CD4-positive, alpha-beta T cell treated with Interleukin-1 beta for 1 hour (primary cell): Measurements from ENCODE around the gene PEX11A.

Experiments
- DNase-seq, 2 donors: peaks; one replicate each; pipeline ENCODE4 v3.0.0-alpha.2; 2020 to 2022

PEX11A gene

DNA sequence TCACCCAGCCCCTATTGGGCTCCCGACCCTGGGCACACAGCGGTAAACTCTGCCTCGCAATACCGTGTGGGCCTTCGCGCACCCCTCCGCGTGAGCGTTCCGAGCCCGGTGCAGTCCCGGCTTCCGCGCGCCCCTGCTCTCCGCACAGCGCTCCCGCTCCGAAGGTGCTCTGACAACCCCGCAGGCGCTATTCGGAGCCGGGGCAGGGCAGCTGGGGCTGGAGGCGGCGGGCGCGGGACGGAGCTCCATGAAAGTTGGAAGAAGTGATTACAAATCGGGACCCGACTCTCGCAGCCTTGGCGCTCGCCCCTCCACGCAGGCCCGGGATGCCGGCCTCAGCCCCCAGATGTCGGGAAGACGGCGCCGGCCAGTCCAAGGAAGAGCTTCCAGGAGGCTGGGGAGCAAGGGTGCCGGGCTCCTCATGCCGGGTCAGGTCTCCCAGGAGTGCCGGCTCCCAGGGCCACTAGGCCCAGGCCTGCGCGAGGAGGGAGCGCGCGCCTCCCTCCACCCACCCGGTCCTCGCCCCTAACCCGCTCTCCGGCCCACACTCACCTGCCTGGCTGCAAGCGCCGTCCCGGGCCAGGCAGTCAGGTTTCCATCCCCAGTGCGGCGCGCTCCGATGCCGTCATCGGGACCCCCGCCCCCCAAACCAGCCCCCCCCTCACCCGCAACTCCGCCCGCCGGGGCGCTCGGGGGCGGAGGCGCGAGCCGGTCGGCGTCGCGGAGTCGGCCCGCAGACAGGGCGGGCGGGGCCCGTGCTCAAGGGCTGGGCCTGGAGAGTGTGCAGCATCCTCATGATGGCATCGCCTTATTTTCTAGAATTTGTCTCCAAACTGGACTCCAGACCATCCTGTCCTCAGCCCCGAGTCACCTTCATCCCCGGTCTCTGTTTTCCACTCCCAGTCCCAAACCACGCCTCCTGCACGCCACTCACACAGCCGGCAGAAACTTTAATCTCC is 35.4 kb downstream of the PEX11A start, which contains the start of gene KIF7:
Gene KIF7 (minus strand): TSS at position 621 of the 959 bp plus-strand sequence. CDS start 2,537 bp downstream, outside the sequence.
- DNase-seq: no peak

DNA sequence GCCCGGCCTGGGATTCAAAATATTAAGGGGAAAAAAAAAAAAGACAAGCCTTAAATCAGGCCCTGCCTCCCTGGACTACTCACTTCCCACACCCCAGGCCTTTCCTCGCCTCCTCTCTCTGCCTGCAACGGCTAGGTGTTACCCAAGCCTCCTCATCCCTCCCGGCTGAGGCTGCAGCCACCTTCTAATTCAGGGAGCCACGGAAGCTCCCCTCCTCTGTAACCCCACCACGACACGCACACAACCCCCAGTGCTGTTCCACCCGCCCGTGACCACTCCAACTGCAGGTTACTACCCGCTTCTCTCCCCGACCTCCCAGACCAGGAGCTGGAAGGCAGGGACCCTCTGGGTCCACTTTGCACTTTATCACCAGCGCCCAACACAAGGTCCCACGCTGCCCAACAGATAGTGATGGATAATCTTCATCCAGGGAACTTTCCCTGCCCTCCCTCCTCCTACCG is 36.2 kb downstream of the PEX11A start:
- DNase-seq: no peak

DNA sequence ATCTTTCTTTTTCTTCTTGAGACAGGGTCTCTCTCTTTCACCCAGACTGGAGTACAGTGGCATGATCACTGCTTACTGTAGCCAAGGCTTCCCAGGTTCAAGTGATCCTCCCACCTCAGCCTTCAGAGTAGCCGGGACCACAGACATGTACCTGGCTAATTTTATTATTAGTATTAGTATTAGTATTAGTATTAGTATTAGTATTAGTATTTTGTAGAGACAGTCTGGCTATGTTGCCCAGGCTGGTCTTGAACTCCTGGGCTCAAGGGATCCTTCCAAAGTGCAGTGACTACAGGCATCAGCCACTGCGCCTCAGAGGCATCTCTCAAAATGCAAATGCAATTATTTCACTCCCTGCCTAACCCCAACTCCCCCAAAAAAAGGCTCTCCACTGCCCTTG is 37.0 kb downstream of the PEX11A start:
- no peak for DNase-seq

DNA sequence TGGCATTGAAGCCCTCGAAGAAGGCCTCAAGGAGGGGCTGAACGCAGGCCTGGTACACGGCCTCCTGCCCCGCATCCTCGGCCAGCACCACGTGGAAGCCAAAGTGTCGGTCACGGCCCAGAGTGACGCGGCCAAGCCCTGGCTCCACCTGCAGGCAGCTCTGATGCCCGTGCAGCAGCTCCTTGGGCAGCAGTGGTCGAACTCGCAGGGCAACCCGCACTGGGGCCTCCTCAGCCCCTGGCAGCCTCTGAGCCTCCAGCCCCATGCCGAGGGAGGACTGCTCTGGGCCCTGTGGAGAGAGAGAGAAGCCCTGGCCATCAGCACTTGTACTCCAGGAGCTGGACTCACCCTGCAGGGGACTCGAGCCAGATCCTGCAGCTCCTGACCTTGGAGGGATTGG is 37.9 kb downstream of the PEX11A start:
- no peak for DNase-seq

DNA sequence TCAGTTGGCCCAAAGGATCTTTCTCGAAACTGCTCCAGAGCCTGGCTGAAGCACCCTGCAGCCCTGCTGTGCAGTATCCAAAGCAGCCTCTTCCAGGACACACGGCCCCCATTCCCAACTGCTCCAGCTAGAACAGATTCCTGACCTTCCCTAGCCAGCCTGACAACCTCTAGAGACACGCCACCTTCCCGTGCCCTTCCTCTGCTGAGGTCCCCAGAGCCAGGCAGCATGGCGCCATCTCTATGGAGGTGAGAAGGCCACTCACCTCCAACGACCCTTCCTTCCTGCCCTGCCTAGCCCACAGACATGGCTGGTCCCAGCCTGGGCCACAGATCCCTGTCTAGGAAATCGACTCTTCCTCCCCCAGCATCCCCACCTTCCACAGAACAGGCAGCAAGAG is 38.4 kb downstream of the PEX11A start:
- no peak for DNase-seq

DNA sequence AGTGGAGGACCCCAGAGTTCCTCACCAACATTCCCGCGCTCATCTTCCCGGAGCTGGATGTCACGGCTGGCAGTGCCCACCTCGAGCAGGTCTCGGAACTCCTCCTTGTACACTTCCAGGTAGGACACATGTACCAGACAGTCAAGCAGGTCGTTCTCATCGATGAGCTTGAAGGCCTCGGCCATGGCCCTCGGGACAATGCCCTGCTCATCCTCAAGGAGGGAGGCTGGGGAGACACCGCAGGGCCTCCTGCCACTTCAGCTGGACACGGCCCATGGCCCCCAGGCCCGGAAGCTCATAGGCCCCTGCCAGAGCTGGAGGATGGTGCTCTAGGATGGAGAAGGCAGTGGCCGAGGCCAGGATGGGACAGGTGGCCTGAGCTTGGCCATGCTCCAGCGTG is 40.8 kb downstream of the PEX11A start:
- no peak for DNase-seq

DNA sequence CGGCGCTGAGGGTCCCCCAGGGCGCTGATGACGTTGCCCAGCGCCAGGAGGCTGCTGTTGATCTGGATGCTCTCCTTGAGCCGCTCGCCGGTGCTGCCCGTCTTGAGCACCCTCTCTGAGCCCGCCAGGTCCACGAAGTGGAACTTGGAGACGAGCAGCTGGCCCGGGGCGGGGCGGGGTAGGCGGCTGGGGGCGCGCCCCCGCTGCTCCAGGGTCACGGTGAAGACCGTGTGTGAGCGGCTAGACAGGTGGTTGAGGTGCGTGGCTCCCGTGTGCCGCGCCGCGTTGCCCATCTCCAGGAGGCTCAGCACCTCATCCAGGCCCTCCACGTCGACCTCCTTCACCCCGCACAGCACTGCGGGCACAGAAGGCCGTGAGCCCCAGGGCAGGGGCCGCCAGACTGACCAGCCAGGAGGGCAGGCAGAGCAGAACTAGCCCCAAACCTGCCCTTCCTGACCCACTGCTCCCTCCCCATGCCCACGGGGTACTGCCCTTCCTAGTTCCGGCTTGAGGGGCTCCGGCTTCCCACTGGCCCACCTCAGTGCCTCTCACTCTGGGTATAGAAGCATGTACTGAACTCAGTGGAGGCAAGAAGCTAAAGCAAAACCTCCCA is 41.4 kb downstream of the PEX11A start:
- DNase-seq: no peak

DNA sequence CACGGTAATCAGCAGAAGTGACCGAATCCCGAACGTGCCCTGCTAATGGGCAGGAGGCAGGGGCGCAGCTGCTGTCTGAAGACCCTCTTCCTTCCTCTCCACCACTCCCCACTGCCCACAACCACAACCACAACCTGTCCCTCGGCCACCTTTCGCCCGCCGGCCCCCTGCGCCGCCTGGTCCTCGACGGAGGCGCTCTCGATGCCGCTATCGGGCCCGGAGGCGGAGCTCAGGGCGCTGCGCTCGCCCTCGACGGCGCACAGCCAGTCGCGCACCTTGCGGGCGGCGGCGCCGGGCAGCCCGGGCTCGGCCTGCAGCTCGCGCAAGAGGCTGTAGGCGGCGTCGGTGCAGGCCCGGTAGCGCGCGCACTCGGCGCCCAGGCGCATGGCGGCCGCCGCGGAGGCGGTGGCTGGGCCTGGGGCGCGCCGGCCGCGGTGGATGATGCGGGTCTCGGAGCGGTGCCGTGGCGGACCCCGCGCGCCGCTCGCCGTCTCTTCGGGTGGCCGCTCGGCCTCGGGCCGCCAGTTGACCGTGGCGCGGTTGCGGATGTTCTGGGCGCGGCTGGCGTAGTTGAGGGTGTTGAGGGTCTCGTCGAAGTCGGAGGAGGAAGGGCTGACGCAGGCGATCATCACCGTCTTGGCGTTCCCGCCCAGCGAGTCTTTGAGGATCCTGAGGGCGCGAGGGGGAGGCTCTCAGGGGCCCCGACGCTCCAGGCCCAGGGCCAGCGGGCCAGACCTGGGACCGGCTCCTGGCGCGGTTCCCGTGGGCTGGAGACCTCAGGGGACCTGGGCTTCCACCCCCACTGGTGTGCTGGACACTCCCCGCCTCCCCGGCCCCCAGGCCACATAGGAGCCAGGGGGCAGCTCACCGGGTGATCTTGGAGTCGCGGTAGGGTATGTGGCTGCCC is 42.2 kb downstream of the PEX11A start:
- DNase-seq: no peak

DNA sequence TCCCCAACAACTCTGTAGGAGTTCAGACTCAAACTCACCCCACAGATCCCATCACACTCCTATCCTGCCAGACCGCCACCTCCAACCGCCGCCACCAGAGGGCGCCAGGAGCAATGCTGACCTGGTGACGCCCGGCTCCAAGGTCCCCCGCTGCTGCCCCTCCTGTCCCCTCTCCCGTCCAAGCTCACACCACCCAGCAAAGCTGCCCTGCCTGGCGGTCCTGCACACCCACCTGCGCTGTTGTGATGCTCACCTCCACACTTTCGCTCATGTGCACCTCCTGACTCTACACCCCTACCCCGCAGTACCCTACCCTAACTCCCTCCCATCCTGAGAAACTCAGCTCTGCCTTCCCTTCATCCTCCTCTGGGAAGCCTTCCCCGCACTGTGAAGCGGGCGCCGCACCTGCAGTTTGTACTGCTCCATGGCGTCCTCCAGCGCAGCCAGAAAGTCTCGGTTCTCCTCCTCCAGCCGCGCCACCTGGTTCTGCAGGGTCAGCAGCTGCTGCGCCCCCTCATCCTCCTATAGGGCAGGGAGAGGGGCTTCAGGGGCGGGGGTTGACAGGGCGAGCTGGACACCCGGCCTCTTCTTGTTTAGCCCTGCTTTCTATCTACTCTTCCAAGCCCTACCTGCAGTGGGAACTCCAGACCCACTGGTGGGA is 43.2 kb downstream of the PEX11A start:
- DNase-seq: peak; percentile 32 to 45

DNA sequence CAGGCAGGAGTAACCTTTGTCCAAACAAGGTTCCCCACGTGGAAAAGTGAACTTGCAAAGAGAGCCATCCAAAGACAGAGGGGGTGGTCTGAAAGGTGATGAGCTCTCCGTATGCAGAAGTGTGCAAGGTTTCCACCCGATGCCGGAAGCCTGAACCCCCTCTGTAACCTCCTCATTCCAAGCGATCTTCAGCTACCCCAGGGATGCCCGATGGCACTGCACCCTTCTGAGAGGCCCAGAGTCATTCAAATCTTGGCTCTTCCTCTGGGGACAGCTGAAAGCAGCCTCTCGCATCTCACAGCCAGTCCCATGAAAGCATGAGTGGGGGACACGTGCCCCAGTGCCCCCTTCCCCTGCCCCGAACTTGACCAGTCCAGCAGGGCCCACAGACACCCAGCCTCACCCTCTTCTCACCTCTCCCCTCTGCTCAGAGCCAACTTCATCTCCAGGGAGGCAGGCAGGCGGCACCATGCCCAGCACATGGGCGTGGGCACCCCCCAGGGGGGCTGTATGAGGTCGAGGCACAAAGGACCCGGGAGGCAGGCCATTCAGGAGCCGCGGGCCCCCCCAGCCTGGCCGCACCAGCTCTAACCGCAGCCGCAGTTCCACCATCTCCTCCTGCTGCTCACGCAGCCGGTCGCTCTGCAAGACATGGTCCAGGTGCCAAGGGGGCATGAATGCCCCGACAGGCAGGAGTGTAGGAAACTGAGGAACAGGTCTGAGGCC is 44.0 kb downstream of the PEX11A start:
- no peak for DNase-seq

DNA sequence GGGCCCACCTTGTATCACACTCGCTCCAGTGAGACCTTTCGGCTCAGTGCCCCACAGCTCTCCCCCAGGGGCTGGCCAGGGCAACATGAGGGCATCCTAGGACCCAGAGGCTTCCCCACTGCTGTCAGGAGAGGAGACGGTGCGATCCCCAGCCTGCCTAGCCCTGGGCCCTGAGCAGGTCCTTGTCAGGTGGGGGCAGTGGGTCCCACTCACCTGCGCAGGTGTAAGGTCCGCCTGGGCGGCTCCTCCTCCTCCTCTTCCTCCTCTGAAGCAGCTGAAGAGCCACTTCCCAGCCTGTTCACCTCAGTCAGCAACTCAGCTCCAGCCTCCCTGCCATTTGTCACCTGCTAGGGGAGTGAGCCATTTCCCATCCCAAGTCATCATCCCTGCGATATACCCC is 44.9 kb downstream of the PEX11A start:
- no peak for DNase-seq

DNA sequence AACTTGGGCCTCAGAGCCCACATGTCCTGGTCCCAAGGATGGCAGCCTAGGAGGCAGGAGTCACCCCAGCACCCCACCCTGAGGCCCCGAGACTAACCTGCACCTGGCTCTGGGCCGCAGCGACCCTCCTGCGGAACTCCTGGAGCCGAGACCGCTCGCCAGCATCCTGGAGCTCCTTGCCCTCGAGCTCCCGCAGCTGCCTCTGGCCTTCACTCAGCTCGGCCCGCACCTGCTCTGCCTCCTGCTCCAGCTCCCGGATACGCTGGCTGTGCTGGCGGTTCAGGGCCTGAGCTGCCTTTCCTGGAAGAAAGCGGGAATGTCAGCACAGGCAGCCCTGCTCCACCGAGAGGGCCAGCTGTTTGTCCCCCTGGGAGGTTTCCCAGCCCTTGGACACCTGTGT is 48.4 kb downstream of the PEX11A start:
- no peak for DNase-seq

DNA sequence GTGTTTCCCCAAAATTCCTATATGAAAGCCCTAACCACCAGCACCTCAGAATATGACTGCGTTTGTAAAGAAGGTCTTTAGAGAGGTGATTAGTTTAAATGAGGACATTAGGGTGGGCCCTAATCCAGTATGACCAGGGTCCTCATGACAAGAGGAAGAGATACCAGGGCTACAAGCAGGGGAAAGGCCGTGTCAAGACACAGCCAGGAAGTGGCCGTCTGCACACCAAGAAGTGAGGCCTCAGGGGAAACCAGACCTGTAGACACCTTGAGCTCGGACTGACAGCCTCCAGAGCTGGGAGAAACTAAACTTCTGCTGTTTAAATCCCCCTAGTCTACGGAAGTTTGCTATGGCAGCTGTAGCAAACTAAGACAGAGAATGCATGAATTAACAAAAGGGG is 49.5 kb downstream of the PEX11A start:
- no peak for DNase-seq

DNA sequence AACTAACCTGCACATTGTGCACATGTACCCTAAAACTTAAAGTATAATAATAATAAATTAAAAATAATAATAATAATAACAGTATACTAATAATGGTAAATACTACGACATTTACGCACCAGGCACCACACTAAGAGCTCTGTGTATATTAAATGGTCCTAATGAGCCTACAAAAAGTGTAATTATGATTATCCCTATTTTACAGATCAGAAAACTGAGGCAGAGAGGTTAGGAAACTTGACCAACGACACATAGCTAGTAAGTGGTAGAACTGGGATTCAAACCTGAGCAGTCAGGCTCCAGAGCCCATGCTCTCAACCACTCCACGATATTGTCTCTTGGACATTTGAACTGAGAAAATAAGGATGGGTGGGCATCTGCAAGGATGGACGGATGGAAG is 50.3 kb downstream of the PEX11A start:
- no peak for DNase-seq

DNA sequence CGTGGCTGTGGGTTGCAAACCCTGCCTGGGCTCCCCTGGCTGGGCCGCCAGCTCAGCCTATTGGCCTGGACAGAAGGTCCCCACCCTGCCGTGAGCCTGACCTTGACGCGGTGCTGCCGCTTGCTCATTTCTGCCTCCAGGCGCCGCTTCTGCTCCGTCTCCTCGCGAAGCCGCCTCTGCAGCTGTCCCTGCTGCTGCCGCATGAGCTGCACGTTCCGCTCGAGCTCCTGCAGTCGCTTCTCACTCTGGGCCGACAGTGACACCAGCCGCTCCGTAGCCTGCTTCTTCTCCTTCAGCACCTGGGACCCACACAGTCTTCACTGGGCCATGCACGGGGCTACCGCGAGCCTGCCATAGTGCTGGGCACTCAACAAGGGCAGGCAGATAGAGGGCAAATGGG is 57.0 kb downstream of the PEX11A start:
- no peak for DNase-seq

DNA sequence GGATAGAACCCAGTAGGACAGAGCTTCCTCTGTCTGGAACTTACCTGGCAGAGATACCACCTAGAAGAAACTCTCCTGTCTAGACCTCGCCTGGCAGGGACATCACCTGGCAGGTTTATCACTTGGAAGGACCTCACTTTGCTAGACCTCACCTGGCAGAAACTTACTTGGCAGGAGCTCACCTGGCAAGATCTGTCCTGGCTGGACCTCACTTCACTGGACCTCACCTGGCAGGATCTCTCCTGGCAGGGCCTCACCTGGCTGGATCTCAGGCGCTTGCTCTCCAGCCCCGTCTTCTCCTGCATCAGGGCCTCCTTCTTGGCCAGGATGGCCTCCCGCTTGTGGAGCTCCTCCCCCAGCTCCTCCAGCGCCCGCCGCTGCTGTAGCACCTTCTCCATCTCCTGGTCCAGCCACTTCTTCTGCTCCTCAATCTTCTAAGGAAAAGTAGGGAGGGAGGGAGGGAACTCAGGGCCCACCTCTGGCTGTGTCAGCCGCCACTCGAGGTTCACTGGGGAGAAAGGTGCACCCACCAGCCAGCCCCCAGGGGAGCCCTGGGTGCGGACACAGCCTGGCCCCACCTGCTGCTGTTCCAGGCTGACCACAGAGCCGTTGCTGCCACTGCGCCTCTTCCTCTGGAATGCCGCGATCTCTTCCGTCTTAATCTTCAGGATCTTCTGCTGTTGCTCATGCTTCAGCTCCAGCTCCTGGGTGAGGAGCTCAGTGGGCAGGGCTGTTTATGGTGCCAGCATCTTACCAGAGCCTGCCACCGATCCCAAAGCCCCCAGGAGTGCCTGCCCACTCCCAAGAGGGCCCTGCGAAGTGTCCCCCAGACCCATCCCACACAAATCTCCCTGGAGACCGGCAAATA is 57.8 kb downstream of the PEX11A start:
- no peak for DNase-seq

DNA sequence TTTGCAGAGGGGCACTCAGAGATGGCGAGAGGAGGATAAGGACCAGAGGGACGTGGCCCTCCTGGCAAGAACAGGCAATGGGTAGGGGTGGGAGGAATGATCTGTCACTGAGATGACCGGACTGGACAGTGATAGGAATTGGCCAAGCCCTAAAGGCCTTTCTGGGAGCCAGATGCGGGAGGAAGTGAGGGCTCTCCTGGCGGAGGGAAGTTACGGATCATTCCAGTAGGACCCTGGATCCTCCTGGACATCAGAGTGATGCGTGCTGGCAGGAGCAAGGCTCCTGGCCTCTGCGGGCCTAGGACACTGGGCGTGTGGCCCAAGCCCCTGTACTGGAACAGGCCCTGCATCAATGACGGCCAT is 58.7 kb downstream of the PEX11A start:
- no peak for DNase-seq
